H9 (cell line): Measurements from ENCODE around the gene GNPAT. TPM values are rescaled to one million over a fixed set of nuclear protein-coding genes. Genes with fewer than 3 reads are reported as not detected.

ENCODE experiments used
- DNase-seq: peaks from one replicate; pipeline ENCODE4 v3.0.0-alpha.2; 2017
- H2AFZ ChIP-seq: one replicate; pipeline ENCODE4 v1.6.1; 2013; ENCODE audit warnings: mild to moderate bottlenecking, low read length, control low read depth, moderate library complexity
- H2AK5ac ChIP-seq: 2 replicates; pipeline ENCODE4 v1.6.1; 2013; ENCODE audit warnings: low read length, control low read depth, mixed read lengths; ENCODE audit not compliant: insufficient read length
- H2BK120ac ChIP-seq: one replicate; pipeline ENCODE4 v1.6.1; 2013; ENCODE audit warnings: low read depth, mild to moderate bottlenecking, low read length, control low read depth, inconsistent platforms; ENCODE audit not compliant: poor library complexity, severe bottlenecking
- H2BK12ac ChIP-seq: 2 replicates; pipeline ENCODE4 v1.6.1; 2013; ENCODE audit warnings: low read length, control low read depth, mixed read lengths, low read depth; ENCODE audit not compliant: insufficient read length
- H2BK15ac ChIP-seq: 2 replicates; pipeline ENCODE4 v1.6.1; 2013; ENCODE audit warnings: low read depth, low read length, control low read depth
- H2BK20ac ChIP-seq: one replicate; pipeline ENCODE4 v1.6.1; 2013; ENCODE audit warnings: low read depth, mild to moderate bottlenecking, low read length, control low read depth, inconsistent platforms; ENCODE audit not compliant: poor library complexity, severe bottlenecking
- H2BK5ac ChIP-seq: 2 replicates; pipeline ENCODE4 v1.6.1; 2013; ENCODE audit warnings: low read length, control low read depth, mixed read lengths; ENCODE audit not compliant: insufficient read length
- H3K14ac ChIP-seq: 2 replicates; pipeline ENCODE4 v1.6.1; 2013; ENCODE audit warnings: low read length, control low read depth; ENCODE audit not compliant: insufficient read depth
- H3K18ac ChIP-seq: 2 replicates; pipeline ENCODE4 v1.6.1; 2013; ENCODE audit warnings: low read depth, mild to moderate bottlenecking, mixed read lengths, low read length, control low read depth; ENCODE audit not compliant: insufficient read length
- H3K23ac ChIP-seq: 2 replicates; pipeline ENCODE4 v1.6.1; 2013; ENCODE audit warnings: low read length, control low read depth, mixed read lengths, low read depth; ENCODE audit not compliant: insufficient read length
- H3K23me2 ChIP-seq: 2 replicates; pipeline ENCODE4 v1.6.1; 2013; ENCODE audit warnings: low read depth, mild to moderate bottlenecking, mixed read lengths, low read length, control low read depth; ENCODE audit not compliant: insufficient read length, poor library complexity, severe bottlenecking
- H3K27ac ChIP-seq: 2 replicates; pipeline ENCODE4 v1.5.1; 2013; ENCODE audit warnings: low read length, control low read depth, mixed read lengths, low read depth; ENCODE audit not compliant: insufficient read length
- H3K27me3 ChIP-seq: 2 replicates; pipeline ENCODE4 v1.6.1; 2013; ENCODE audit warnings: low read length, control low read depth, inconsistent platforms; ENCODE audit not compliant: insufficient read depth
- H3K4ac ChIP-seq: 2 replicates; pipeline ENCODE4 v1.6.1; 2013; ENCODE audit warnings: low read depth, mild to moderate bottlenecking, control low read depth, inconsistent platforms, low read length, moderate library complexity
- H3K4me1 ChIP-seq: 2 replicates; pipeline ENCODE4 v1.6.1; 2013; ENCODE audit warnings: low read length, control low read depth, inconsistent platforms; ENCODE audit not compliant: insufficient read depth
- H3K4me2 ChIP-seq: 2 replicates; pipeline ENCODE4 v1.6.1; 2013; ENCODE audit warnings: low read length, control low read depth, mixed read lengths; ENCODE audit not compliant: insufficient read length, insufficient read depth
- H3K56ac ChIP-seq: 2 replicates; pipeline ENCODE4 v1.6.1; 2013; ENCODE audit warnings: low read depth, mild to moderate bottlenecking, mixed read lengths, low read length, control low read depth; ENCODE audit not compliant: insufficient read length
- H3K79me1 ChIP-seq: 2 replicates; pipeline ENCODE4 v1.6.1; 2013; ENCODE audit warnings: low read depth, mild to moderate bottlenecking, moderate library complexity, low read length, control low read depth, inconsistent platforms; ENCODE audit not compliant: insufficient read depth, poor library complexity, severe bottlenecking
- H3K79me2 ChIP-seq: 2 replicates; pipeline ENCODE4 v1.6.1; 2013; ENCODE audit warnings: low read length, control low read depth, inconsistent platforms; ENCODE audit not compliant: insufficient read depth
- H3K9ac ChIP-seq: 2 replicates; pipeline ENCODE4 v1.6.1; 2013; ENCODE audit warnings: low read length, control low read depth, mixed read lengths; ENCODE audit not compliant: insufficient read length; ENCODE audit errors: extremely low read depth
- H3K9me3 ChIP-seq: one replicate; pipeline ENCODE4 v1.6.1; 2013; ENCODE audit warnings: low read depth, low read length, inconsistent platforms; ENCODE audit not compliant: control insufficient read depth
- H3T11ph ChIP-seq: one replicate; pipeline ENCODE4 v1.6.1; 2013; ENCODE audit warnings: mild to moderate bottlenecking, low read length, control low read depth, inconsistent platforms
- H4K20me1 ChIP-seq: one replicate; pipeline ENCODE4 v1.6.1; 2013; ENCODE audit not compliant: control insufficient read depth, insufficient read length, insufficient read depth
- H4K5ac ChIP-seq: 2 replicates; pipeline ENCODE4 v1.6.1; 2013; ENCODE audit warnings: low read depth, mild to moderate bottlenecking, mixed read lengths, low read length, control low read depth; ENCODE audit not compliant: insufficient read length
- H4K8ac ChIP-seq: replicated peaks from 2 replicates; pipeline ENCODE4 v1.6.1; 2013; ENCODE audit warnings: low read length, control low read depth, mixed read lengths, low read depth; ENCODE audit not compliant: insufficient read length
- H4K91ac ChIP-seq: 2 replicates; pipeline ENCODE4 v1.6.1; 2013; ENCODE audit warnings: low read depth, mild to moderate bottlenecking, moderate library complexity, mixed read lengths, low read length, control low read depth; ENCODE audit not compliant: insufficient read length
- H3K27ac Mint-ChIP-seq, 3 experiments: 2 replicates in 2 of 3; 3 replicates in 1 of 3; pipeline ENCODE4 v1.8.0; 2020 to 2021; ENCODE audit warnings: mixed read lengths in 3 of 3, mild to moderate bottlenecking in 1 of 3, moderate library complexity in 1 of 3
- H3K27me3 Mint-ChIP-seq: 2 replicates; pipeline ENCODE4 v1.8.0; 2021; ENCODE audit warnings: low read depth, mild to moderate bottlenecking, moderate library complexity, mixed read lengths
- H3K36me3 Mint-ChIP-seq, 3 experiments: 2 replicates in 2 of 3; 3 replicates in 1 of 3; pipeline ENCODE4 v1.8.0; 2020 to 2021; ENCODE audit warnings: low read depth in 3 of 3, mixed read lengths in 3 of 3; ENCODE audit not compliant: insufficient read depth in 1 of 3
- H3K4me1 Mint-ChIP-seq, 2 experiments: 2 replicates each; pipeline ENCODE4 v1.8.0; 2020; ENCODE audit warnings: mixed read lengths in 2 of 2
- H3K4me3 Mint-ChIP-seq, 2 experiments: 2 replicates in 1 of 2; 3 replicates in 1 of 2; pipeline ENCODE4 v1.8.0; 2020 to 2021; ENCODE audit warnings: mild to moderate bottlenecking in 2 of 2, mixed read lengths in 2 of 2, moderate library complexity in 1 of 2
- H3K9me3 Mint-ChIP-seq, 2 experiments: 2 replicates in 1 of 2; 3 replicates in 1 of 2; pipeline ENCODE4 v1.8.0; 2020; ENCODE audit warnings: mild to moderate bottlenecking in 2 of 2, mixed read lengths in 2 of 2, moderate library complexity in 1 of 2
- WGBS: extraction: QIAGEN DNeasy Blood & Tissue Kit; methylation state at CpG from one replicate; pipeline ENCODE4 v1.1.7; 2013; ENCODE audit warnings: missing lambda C conversion rate, low lambda C conversion rate, mixed read lengths; ENCODE audit not compliant: insufficient read length; ENCODE audit errors: extremely low coverage; 5-methylcytosine and 5-hydroxymethylcytosine counted together
- total RNA-seq: library from RNA; stranded (reverse); gene quantifications from 2 replicates; pipeline ENCODE4 v1.2.1, GENCODE V29; 2021
- TF ChIP-seq, protein P1 (sequence below): fragments of 200-600 bp; sonication (generic); conservative IDR thresholded peaks from 3 replicates; pipeline ENCODE4 v1.8.0; 2021; ENCODE audit warnings: antibody characterized with exemption, mild to moderate bottlenecking

The GNPAT gene
- total RNA-seq, 1 experiment from 2014 or later: 38.1 TPM

DNA sequence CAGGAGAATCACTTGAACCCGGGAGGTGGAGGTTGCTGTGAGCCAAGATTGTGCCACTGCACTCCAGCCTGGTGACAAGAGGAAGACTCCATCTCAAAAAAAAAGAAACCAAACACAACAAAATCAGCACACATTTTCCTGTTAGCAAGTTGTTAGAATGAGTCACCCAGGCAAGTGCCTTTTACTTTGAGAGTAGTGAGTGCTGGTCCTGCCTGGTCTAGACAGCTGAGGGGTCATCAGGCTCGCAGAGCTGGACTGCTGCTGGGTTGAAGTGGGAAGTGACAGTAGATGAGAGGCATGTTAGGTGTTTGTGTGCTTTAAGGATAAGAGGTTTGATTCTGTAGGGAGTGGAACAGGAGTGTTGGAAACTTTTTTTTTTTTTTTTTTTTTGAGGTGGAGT is 31.9 kb downstream of the GNPAT start:
- Histone ChIP-seq H2AK5ac (no peak overlapping the region), H3K14ac (no peak overlapping the region), H3K79me1 (no peaks in the 10 kb centered on the region), H3K9ac (no peak overlapping the region), H2BK5ac (no peak overlapping the region), H3K23ac (no peak overlapping the region), H2AFZ (no peak overlapping the region), H2BK120ac (no peak overlapping the region), H4K91ac (no peak overlapping the region), H3K4me2 (no peak overlapping the region), H4K5ac (no peak overlapping the region), H2BK15ac (no peak overlapping the region), H3K23me2 (no peaks in the 10 kb centered on the region), H3K56ac (no peak overlapping the region), H3K18ac (no peak overlapping the region), H2BK20ac (no peak overlapping the region), H3K27me3 (no peaks in the 10 kb centered on the region), H3T11ph (no peak overlapping the region), H4K20me1 (no peaks in the 10 kb centered on the region), H3K79me2 (no peaks in the 10 kb centered on the region), H4K8ac (no peak overlapping the region), H3K27ac (no peak overlapping the region), H3K4ac (no peak overlapping the region), H2BK12ac (no peak overlapping the region), H3K4me1 (no peaks in the 10 kb centered on the region), H3K9me3 (no peaks in the 10 kb centered on the region)
- H3K36me3 Mint-ChIP-seq: peaks cover 7 to 63% (median 37%) of the 10 kb centered on the region in 3 experiments; a peak in 6 of 7 replicates
- TF ChIP-seq, protein P1, sequence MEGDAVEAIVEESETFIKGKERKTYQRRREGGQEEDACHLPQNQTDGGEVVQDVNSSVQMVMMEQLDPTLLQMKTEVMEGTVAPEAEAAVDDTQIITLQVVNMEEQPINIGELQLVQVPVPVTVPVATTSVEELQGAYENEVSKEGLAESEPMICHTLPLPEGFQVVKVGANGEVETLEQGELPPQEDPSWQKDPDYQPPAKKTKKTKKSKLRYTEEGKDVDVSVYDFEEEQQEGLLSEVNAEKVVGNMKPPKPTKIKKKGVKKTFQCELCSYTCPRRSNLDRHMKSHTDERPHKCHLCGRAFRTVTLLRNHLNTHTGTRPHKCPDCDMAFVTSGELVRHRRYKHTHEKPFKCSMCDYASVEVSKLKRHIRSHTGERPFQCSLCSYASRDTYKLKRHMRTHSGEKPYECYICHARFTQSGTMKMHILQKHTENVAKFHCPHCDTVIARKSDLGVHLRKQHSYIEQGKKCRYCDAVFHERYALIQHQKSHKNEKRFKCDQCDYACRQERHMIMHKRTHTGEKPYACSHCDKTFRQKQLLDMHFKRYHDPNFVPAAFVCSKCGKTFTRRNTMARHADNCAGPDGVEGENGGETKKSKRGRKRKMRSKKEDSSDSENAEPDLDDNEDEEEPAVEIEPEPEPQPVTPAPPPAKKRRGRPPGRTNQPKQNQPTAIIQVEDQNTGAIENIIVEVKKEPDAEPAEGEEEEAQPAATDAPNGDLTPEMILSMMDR: no peak
- no peak for DNase-seq
- no peaks in the 10 kb centered on the region for H3K4me1 Mint-ChIP-seq
- H3K9me3 Mint-ChIP-seq: no peaks in the 10 kb centered on the region
- no CpG with 5 or more reads among the region's 2 CpGs for WGBS
- H3K4me3 Mint-ChIP-seq: no peak overlapping the region; a peak in 1 of 5 replicates
- no peak overlapping the region for H3K27ac Mint-ChIP-seq
- no peaks in the 10 kb centered on the region for H3K27me3 Mint-ChIP-seq
